Mucosa of rectum (tissue), 2 donors: ENCODE measurements around the gene HPCAL4.

Experiments used
- H3K27ac ChIP-seq, 2 donors: one replicate each; pipeline ENCODE4 v1.7.0; 2013; ENCODE audit warnings: inconsistent platforms in 2 of 2, low read depth in 2 of 2, low read length in 2 of 2
- H3K27me3 ChIP-seq, 2 donors: one replicate each; pipeline ENCODE4 v1.7.0; 2013; ENCODE audit warnings: low read length in 2 of 2; ENCODE audit not compliant: control insufficient read depth in 2 of 2, insufficient read depth in 2 of 2
- H3K36me3 ChIP-seq, 2 donors: one replicate each; pipeline ENCODE4 v1.7.0; 2013; ENCODE audit warnings: low read length in 2 of 2; ENCODE audit not compliant: control insufficient read depth in 2 of 2, insufficient read depth in 2 of 2
- H3K4me1 ChIP-seq, 2 donors: one replicate each; pipeline ENCODE4 v1.7.0; 2013; ENCODE audit warnings: low read length in 2 of 2, mild to moderate bottlenecking in 1 of 2; ENCODE audit not compliant: control insufficient read depth in 2 of 2, insufficient read depth in 2 of 2
- H3K4me3 ChIP-seq, 2 donors: one replicate each; pipeline ENCODE4 v1.7.0; 2013; ENCODE audit warnings: low read length in 2 of 2
- H3K9ac ChIP-seq, 2 donors: one replicate each; pipeline ENCODE4 v1.7.0; 2013; ENCODE audit warnings: low read length in 2 of 2, low read depth in 1 of 2, mild to moderate bottlenecking in 1 of 2
- H3K9me3 ChIP-seq, 2 donors: one replicate each; pipeline ENCODE4 v1.7.0; 2013; ENCODE audit warnings: low read length in 2 of 2; ENCODE audit not compliant: control insufficient read depth in 2 of 2
- donor health status: healthy.
- donor health status: Normal muscosa, but diverticular disease.

HPCAL4 gene

DNA sequence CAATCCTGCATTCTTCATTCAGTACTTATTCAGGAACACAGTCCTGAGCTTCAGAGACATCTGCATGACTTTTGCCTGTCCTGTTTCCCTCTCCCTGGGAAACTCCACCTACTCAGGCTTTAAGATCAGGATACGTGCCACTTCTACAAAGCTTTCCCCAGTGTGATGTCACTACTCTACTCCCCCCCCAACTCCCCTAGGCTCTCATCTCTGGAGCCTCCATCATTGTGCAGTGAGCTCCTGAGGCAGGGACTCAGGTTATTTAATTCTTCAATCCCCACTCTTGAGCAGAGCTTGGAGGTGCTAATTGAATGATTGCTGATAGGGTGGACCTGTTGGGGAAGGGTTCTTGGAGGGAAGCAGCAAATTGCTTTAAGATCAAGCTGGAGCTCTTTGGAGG lies 20.5 kb downstream of the HPCAL4 start:
- H3K27ac ChIP-seq: no peak overlapping the region
- H3K9me3 ChIP-seq: no peaks in the 10 kb centered on the region
- peaks cover 17 to 23% of the 10 kb centered on the region in 2 donors for H3K27me3 ChIP-seq
- no peaks in the 10 kb centered on the region for H3K4me1 ChIP-seq
- no peaks in the 10 kb centered on the region for H3K36me3 ChIP-seq
- H3K9ac ChIP-seq: no peak overlapping the region
- H3K4me3 ChIP-seq: no peak overlapping the region

DNA sequence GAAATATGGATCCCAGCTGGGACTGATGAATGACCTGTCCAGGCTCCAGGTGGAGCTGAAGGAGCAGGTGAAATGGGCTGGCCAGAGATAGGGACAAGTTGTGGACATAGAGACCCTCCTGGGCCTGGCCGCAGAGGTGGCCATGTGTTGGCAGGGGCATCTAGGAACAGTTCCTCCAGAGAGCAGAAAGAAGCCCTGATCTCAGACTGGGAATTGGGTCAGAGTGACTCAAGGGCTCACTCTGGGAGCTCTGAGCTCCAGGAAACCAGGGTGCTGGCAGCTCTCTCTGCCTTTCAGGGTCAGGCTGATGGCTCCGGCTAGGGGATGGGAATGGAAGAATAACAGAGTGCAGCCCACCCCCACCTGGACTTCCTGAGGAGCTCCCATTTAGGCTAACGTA lies 22.3 kb downstream of the HPCAL4 start:
- Histone ChIP-seq H3K4me1 (no peaks in the 10 kb centered on the region), H3K36me3 (no peaks in the 10 kb centered on the region), H3K27me3 (peaks cover 17 to 23% of the 10 kb centered on the region in 2 donors)

DNA sequence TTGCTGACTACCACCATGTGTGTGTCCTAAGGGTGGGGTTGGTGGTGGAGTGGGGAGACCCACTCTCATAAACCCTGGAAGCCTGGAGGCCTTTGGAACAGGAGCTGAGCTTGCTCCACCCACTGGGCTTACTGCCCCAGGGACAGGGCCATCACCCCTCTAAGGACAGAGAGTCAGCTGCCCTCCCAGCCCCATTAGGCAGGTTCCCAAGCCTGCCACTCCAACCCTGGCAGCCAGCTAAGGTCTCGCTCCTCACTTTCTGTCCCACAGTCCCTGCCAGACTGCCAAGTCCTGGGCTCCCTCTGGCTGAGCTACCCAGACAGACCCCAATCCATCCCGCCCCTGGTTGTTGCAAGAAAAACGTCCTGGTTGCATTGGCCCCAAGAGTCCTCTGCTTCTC lies 23.1 kb downstream of the HPCAL4 start:
- Histone ChIP-seq H3K4me3 (no peak overlapping the region), H3K27me3 (peaks cover 17 to 23% of the 10 kb centered on the region in 2 donors), H3K4me1 (no peaks in the 10 kb centered on the region), H3K9me3 (no peaks in the 10 kb centered on the region), H3K27ac (no peak overlapping the region), H3K9ac (no peak overlapping the region), H3K36me3 (no peaks in the 10 kb centered on the region)

More for the DNA sequence above, 22.3 kb downstream of the HPCAL4 start:
- no peaks in the 10 kb centered on the region for H3K9me3 ChIP-seq
- H3K27ac ChIP-seq: no peak overlapping the region
- no peak overlapping the region for H3K4me3 ChIP-seq
- no peak overlapping the region for H3K9ac ChIP-seq

DNA sequence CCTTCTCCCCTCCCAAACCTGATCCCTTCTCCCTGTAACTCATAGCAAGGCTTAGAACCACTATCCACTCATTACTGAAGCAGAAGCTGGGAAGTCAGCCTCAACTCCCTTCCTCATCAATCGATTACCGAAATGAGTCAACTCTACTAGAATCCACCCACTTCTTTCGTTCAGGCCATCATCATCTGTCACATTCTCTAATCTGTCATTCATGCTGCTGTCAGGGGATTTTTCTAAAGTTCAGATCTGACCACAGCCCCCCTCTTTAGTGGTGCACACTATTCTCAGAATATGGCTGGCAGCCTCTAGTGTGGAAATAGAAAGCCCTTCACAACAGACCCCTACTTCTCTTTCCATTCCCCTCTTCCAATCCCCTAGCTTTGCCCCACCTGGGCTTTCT lies 24.5 kb downstream of the HPCAL4 start:
- H3K9ac ChIP-seq: no peak overlapping the region
- no peaks in the 10 kb centered on the region for H3K36me3 ChIP-seq
- no peak overlapping the region for H3K27ac ChIP-seq
- no peaks in the 10 kb centered on the region for H3K4me1 ChIP-seq
- no peak overlapping the region for H3K4me3 ChIP-seq
- H3K27me3 ChIP-seq: peaks cover 11 to 17% of the 10 kb centered on the region in 2 donors
- H3K9me3 ChIP-seq: no peaks in the 10 kb centered on the region

DNA sequence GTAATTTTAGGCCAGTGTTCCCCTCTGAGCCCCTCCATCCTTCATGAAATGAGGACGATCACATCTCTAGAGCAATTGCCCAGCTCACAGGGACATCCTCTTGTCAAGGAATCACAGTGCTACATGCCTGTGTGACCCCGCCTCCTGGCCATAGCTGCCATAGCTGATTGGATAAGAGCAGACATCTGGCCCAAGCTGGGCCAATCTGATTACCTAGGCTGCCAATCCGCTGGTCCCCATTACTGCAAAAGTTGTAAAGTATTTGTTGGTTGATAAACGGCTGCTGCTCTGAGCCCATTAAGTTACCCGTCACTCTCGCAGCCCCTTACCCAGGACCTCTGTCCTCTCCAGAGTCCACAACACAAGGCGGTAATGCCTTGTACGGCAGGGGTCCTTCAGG lies 27.7 kb downstream of the HPCAL4 start:
- H3K9me3 ChIP-seq: no peaks in the 10 kb centered on the region
- H3K27ac ChIP-seq: no peak overlapping the region

DNA sequence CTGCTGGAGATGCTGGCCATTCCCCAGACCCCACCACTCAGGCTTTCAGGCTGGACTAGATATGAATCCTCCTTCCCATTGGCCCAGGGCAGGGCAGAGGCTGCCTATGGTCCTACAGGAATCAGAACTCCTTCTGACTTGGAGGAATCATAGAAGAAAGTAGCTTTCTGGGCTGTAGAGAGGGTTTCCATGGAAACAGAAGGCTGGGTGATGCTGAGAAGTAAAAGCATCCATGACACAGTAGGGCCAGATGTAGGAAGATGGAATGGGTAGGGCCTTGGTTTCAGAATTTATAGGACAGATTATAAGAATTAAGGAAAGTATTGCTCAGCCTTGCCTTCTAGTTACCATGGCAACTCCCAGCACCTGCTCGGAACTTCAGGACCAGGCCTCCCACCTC lies 28.4 kb downstream of the HPCAL4 start:
- peaks cover 0 to 2% of the 10 kb centered on the region in 2 donors for H3K27me3 ChIP-seq
- no peak overlapping the region for H3K9ac ChIP-seq
- no peaks in the 10 kb centered on the region for H3K9me3 ChIP-seq
- no peaks in the 10 kb centered on the region for H3K36me3 ChIP-seq
- H3K4me3 ChIP-seq: no peak overlapping the region
- no peak overlapping the region for H3K27ac ChIP-seq
- H3K4me1 ChIP-seq: peaks cover 0 to 2% of the 10 kb centered on the region in 2 donors

More for the DNA sequence above, 27.7 kb downstream of the HPCAL4 start:
- no peaks in the 10 kb centered on the region for H3K36me3 ChIP-seq
- no peak overlapping the region for H3K9ac ChIP-seq
- peaks cover 0 to 2% of the 10 kb centered on the region in 2 donors for H3K27me3 ChIP-seq
- no peak overlapping the region for H3K4me3 ChIP-seq
- H3K4me1 ChIP-seq: no peaks in the 10 kb centered on the region

DNA sequence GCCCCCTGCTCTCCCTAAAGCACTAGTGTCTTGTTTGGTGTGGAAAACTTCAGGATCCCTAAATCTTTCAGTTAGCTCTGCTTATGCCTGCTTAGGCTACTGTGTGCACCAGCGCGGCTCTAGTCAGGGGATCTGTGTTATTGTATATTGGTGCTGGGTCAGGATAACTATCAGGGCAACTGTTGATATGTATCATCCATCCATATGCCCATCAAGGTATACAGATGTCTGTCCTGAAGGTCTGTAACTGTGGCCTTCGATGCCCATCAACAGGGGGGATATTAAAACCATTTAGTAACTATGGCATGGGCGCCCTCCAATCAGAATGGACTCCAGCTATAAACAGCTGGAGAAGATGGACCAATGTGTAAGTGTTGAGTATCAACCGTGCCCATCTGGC lies 31.7 kb downstream of the HPCAL4 start:
- Histone ChIP-seq H3K4me1 (peaks cover 0 to 2% of the 10 kb centered on the region in 2 donors), H3K9ac (no peak overlapping the region), H3K36me3 (no peaks in the 10 kb centered on the region), H3K9me3 (no peaks in the 10 kb centered on the region), H3K27me3 (peaks cover 0 to 7% of the 10 kb centered on the region in 2 donors), H3K4me3 (no peak overlapping the region), H3K27ac (no peak overlapping the region)

DNA sequence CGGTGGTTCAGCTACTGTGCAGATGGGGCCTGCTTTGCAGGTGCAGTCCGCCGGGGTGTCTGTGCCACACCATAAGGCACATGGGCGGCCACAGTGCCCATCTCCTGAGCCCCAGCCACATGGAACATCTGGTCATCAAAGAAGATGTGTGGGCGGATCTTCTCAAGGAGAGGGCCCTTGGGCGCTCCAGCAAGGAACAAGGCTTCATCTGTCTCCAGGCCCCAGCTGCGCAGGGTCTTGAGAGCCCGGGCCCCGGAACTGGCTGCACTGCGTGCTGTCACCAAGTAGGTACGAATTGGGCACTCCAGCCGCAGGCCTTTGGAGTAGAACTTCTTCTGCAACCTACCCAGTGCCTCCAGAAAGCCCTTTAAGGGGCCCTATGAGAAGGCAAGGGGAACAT lies 32.1 kb downstream of the HPCAL4 start:
- no peaks in the 10 kb centered on the region for H3K36me3 ChIP-seq
- H3K9ac ChIP-seq: no peak overlapping the region
- H3K27me3 ChIP-seq: peaks cover 3 to 7% of the 10 kb centered on the region in 2 donors
- H3K4me3 ChIP-seq: no peak overlapping the region
- H3K9me3 ChIP-seq: no peaks in the 10 kb centered on the region
- H3K27ac ChIP-seq: no peak overlapping the region
- H3K4me1 ChIP-seq: peaks cover 0 to 2% of the 10 kb centered on the region in 2 donors

DNA sequence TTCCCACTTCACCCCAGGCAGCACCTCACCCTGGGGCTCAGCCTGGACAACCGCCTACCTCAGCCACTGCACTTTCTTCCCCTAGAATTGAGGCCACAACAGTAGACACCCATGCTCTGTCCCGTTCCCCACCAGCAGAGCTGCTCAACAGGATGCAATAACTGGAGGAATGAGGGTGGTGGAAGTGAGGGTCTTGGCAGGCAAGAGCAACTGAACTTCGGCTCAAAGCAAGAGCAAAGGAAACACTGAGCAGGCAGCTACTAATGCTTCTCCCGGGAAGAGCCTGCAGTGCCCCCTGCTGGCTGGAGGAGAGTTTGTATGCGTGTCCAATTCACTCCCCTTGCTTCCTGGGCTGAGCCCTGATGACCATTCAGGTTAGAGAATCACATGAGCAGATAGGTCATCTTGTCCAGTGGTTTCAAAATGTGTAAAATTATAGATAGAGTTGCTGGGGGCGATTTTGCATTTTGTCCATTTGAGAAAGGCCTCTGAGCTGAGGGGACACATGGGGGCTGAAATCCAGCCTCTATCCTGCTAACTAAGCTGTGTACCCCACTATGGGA lies 33.2 kb downstream of the HPCAL4 start:
- peaks cover 6 to 7% of the 10 kb centered on the region in 2 donors for H3K27me3 ChIP-seq
- H3K4me1 ChIP-seq: peaks cover 0 to 2% of the 10 kb centered on the region in 2 donors
- H3K4me3 ChIP-seq: peak overlapping the region in 1 of 2 donors; percentile 38
- H3K9ac ChIP-seq: no peak overlapping the region
- no peaks in the 10 kb centered on the region for H3K9me3 ChIP-seq
- H3K27ac ChIP-seq: no peak overlapping the region
- no peaks in the 10 kb centered on the region for H3K36me3 ChIP-seq

DNA sequence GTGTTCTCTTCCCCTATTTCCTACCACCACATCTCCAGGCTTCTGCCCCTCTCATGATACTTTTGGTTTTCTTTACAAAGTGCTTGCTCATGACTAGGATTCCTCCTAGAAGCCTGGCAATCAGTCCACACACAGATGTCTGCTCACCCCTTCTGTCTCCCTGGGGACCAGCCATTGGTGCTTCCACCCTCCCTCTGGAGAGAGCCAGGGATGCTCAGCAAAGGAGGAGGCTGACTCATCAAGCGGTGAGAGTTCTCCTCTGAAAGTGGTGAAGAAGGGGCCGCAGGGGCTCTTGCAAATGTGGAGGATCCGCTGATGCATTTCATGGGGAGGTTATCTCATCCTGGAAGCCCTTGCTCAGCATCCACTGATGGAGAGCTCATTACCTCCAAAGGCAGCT lies 33.8 kb downstream of the HPCAL4 start:
- Histone ChIP-seq H3K9ac (no peak overlapping the region), H3K27ac (no peak overlapping the region)

More for the DNA sequence above, 33.8 kb downstream of the HPCAL4 start:
- peaks cover 0 to 2% of the 10 kb centered on the region in 2 donors for H3K4me1 ChIP-seq
- H3K4me3 ChIP-seq: no peak overlapping the region
- no peaks in the 10 kb centered on the region for H3K9me3 ChIP-seq
- H3K27me3 ChIP-seq: peaks cover 6 to 7% of the 10 kb centered on the region in 2 donors
- H3K36me3 ChIP-seq: no peaks in the 10 kb centered on the region
